SKM-1 treated with dmso at 0.1 percent for 144 hours (cell line): ENCODE measurements around the gene LINGO4.

ENCODE experiments used
- DNase-seq: peaks from one replicate; lab custom pipeline; 2025; ENCODE audit not compliant: unreplicated experiment; lab: John Stamatoyannopoulos, UW

The LINGO4 gene, protein sequence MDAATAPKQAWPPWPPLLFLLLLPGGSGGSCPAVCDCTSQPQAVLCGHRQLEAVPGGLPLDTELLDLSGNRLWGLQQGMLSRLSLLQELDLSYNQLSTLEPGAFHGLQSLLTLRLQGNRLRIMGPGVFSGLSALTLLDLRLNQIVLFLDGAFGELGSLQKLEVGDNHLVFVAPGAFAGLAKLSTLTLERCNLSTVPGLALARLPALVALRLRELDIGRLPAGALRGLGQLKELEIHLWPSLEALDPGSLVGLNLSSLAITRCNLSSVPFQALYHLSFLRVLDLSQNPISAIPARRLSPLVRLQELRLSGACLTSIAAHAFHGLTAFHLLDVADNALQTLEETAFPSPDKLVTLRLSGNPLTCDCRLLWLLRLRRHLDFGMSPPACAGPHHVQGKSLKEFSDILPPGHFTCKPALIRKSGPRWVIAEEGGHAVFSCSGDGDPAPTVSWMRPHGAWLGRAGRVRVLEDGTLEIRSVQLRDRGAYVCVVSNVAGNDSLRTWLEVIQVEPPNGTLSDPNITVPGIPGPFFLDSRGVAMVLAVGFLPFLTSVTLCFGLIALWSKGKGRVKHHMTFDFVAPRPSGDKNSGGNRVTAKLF

GRCh38 chr1:151805066-151805820 lies at the start of gene LINGO4:
Gene LINGO4 (minus strand): TSS chr1:151805419. CDS start chr1:151802704, 2,715 bp downstream.
- no peak for DNase-seq

DNA sequence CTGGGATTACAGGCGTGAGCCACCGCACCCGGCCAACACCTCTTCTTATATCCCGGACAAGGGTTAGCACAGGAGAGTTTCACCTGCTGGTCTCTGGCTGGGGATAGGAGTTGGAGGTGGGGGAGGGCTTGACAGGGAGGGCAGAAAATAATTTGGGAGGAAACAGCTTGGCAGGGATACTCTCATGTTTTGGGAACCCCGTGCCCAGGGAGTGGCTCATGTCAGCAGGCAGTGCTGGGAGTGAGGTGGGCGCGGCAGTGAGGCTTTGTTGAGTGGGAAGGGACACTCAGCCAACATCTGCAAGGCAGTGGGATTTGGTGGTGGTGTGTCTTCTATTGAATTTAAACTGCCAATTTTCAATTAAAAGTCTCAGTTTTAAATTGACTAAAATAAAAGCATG lies 49.4 kb upstream of the LINGO4 start:
- DNase-seq: no peak

DNA sequence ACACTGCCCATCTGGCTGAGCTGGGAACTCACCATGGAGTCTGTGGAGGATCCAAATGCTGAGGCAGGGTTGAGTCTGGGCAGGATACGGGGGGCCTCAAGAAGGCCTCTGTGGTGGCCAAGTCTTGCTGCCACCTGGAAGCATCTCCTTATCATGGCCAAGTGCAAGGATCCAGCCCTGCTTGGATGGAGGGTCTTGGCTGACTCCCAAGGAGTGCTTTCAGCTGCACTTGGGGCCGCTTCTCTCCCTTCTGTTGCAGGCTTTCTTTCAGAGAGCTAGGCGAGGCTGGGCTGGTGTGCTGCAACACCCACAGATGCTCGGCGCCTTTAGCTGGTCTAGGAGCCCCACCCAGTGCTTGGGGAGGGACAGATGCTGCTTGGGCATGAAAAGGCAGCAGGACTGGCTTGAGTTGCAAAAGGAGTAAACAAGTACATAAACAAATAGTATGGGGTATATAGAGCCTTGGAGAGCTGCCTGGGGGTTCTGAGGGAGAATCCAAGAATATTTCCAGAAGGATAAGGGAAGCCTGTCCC lies 48.3 kb upstream of the LINGO4 start, which contains the start of gene THEM5:
TSS of gene THEM5 (minus strand) at position 302 of the 533 bp plus-strand sequence. CDS start at position 155, 147 bp downstream.
- no peak for DNase-seq

DNA sequence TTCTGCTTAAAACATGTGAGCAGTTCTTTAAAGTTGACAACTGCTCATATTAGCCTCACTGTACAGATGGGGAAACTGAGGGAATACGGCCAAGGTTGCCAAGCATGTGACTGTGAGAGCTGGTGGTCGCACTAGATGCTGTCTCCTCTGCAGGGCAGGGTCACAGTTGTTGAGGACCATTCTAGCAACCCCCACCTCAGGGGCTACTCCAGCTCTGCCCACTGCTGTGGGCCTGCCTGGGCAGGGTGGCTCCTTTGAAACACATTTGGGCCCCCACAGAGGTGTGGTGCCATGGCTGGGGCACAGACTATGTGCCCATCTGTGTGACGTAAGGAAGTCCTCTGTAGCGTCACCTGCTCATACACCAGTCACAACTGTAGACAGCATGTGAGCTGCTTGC lies 47.5 kb upstream of the LINGO4 start:
- DNase-seq: no peak

- no peak for DNase-seq
Observed at GRCh38 chr1:151851886-151852285, 46.7 kb upstream of the LINGO4 start.

- no peak for DNase-seq
Observed at GRCh38 chr1:151849871-151850270, 44.7 kb upstream of the LINGO4 start.

GRCh38 chr1:151849126-151849525 lies 43.9 kb upstream of the LINGO4 start:
- DNase-seq: no peak

- no peak for DNase-seq
Observed at GRCh38 chr1:151847867-151848596, 42.8 kb upstream of the LINGO4 start.

DNA sequence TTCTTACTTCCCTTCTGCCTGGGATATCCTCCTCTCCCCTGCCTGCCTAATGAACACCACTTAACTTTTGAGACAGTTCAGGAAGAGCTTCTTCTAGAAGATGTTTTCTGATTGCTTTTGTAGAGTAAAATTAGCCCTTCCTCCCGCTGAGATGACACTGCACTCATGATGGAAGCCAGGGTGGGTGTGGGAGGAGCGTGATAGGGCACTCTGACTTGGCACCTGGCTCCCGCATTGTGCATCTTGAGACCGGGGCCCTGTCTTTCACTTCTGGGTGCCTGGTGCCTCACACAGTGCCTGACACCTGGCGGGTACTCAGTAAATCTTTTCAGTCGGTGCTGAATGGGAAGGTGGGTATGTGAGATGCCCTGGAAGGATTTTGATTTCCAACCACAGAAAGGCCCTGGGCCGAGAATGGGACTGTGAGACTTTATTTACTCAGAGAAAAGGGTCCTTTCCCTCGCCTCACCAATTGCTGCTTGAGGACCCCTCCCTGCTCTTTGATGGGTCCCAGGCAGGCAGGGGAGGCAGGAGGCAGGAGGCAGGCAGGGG lies 41.5 kb upstream of the LINGO4 start:
- no peak for DNase-seq

- DNase-seq: no peak
Observed at GRCh38 chr1:151846062-151846568, 40.9 kb upstream of the LINGO4 start.

DNA sequence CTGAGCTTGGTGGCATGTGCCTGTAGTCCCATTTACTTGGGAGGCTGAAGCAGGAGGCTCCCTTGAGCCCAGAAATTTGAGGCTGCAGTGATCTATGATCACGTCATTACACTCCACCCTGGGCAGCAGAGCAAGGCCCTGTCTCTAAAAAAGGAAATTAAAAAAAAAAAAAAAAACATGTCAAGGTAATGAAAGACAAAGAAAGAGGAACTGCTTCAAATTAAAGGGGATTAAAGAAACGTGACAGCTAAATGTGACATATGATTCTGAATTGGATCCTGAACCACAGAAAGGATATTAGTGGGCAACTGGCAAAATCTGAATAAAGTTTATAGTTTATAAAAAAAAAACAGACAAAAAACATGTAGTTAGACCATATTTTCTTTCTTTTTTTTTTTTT lies 38.2 kb upstream of the LINGO4 start:
- DNase-seq: no peak

DNA sequence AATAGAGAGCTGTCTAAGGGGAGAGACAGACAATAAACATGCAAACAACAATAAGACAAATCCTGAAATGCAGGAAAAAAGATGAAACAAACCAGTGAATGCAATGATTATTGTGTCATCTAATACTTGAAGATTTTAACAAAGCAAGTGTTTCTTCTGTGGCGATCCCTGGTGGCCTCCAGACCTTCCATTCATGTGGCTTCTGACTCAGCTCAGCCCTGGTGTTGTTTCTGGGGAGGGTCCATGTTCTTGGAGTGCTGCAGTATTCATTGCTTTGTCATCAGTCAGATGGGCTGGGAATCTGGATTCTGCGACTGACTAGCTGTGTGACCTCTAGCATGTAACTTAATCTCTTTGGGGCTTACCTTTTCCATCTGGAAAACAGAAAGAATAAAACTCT lies 35.9 kb upstream of the LINGO4 start:
- no peak for DNase-seq

DNA sequence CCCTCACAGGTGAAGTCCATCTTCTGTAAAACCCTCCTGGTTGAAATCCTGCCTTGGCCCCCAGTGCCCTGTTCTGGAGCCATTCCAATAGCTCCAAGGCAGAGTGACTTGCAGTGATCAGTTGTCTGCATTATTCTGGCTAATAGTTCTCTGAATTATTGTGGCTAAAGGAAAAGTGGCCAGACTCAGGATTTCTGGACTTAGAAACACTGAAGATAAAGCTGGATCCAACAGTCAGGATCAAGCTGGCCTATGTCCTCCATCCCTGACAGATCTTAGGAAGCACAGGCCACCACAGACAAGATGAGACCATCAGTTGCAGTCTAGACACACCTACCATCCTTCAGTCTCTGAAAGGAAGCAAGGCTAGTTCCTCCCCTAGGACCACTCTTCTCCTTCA lies 35.2 kb upstream of the LINGO4 start:
- DNase-seq: no peak

GRCh38 chr1:151839457-151840403 lies 34.5 kb upstream of the LINGO4 start, which contains the start of gene C2CD4D:
Gene C2CD4D (minus strand): TSS chr1:151839820. CDS start chr1:151838989, 831 bp downstream.
- DNase-seq: no peak

GRCh38 chr1:151839082-151839412 lies 33.8 kb upstream of the LINGO4 start:
- no peak for DNase-seq

GRCh38 chr1:151838222-151839081 lies 33.2 kb upstream of the LINGO4 start:
- no peak for DNase-seq

DNA sequence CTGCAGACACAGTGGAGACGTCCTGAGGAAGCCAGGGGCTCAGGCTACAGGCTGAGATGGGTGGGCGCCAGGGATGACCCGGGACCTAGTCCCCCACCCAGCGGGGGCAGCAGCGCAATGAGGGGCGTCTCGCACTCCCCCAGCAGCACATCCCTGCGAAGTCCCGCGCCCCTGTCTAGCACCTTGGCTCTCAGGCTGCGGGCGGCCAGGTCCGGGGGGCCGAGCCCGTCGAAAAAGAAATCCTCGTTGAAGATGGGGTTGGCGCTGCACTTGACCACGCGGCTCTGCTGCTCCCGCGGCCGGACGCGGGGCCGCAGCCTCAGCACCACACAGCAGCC lies 32.6 kb upstream of the LINGO4 start:
- DNase-seq: no peak

- no peak for DNase-seq
Observed at GRCh38 chr1:151837197-151837596, 32.0 kb upstream of the LINGO4 start.
